ENCODE results near the gene BRD9.
A peak's percentile ranks its signal among the peaks of the same experiment; 100 is the strongest.
"Not testable (repeated sequence)": the region's sequence is repeated elsewhere in the genome, so short reads cannot be mapped to it uniquely, and the experiment has no call there.

The BRD9 gene

DNA sequence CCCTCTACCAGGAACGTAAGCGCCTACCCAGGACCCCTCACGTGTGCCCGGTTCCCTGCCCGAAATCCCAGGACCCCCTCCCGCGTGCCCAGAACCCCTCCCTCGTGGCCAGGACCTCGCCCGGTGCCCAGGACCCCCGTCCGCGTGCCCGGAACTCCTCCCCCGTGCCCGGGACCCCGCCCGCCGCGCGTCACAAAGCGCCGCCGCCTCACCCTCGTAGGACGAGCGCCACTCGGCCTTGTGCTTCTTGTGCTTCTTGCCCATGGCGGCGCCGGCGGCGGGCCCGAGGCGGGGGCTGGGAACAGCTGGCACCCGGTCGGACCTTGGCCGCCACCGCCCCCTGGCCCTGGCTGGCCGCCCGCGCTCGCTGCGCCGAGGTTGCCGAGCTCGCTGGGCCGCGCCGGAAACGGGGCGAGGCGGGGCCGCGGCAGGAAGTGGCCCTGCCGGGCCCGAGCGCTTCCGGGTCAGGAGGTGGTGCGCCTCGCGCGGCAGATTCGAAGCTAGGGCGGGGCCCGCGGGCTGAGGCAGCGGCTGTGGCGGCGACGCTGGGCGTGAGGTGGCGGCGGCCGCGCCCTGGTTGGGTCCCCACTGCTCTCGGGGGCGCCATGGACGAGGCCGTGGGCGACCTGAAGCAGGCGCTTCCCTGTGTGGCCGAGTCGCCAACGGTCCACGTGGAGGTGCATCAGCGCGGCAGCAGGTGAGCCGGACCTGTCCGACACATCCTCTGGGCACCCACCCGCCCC lies at the start of gene BRD9, which contains the start of gene TRIP13:
TSS of gene BRD9 (minus strand) at position 408 of the 743 bp plus-strand sequence. CDS start at position 264, 144 bp downstream.
TSS of gene TRIP13 (plus strand) at position 491 of the 743 bp plus-strand sequence. CDS start at position 606, 115 bp downstream.
- H3K36me3 Mint-ChIP-seq (ENCODE audit: low read depth), result peaks cover 49% of the 10 kb centered on the region
- H3K4me1 Mint-ChIP-seq (ENCODE audit: low read depth), result peaks cover 36% of the 10 kb centered on the region
- H3K27me3 Mint-ChIP-seq (ENCODE audit: low read depth), result no peaks in the 10 kb centered on the region
- peak within 1 kb of the TSS; percentile 92 for H3K4me3 Mint-ChIP-seq
- peak within 1 kb of the TSS; percentile 91 for H3K27ac Mint-ChIP-seq
- peak; percentile 88 for DNase-seq (ENCODE audit: low spot score)
- no peaks in the 10 kb centered on the region for H3K9me3 Mint-ChIP-seq

GRCh38 chr5:940741-941140 lies 48.1 kb upstream of the BRD9 start:
- Mint-ChIP-seq H3K27me3 (ENCODE audit: low read depth) (peaks cover 42% of the 10 kb centered on the region), H3K4me1 (ENCODE audit: low read depth) (peaks cover 31% of the 10 kb centered on the region)
- DNase-seq (ENCODE audit: low spot score); H3K36me3 Mint-ChIP-seq (ENCODE audit: low read depth); H3K27ac Mint-ChIP-seq; H3K9me3 Mint-ChIP-seq; H3K4me3 Mint-ChIP-seq: not testable (repeated sequence)

- Mint-ChIP-seq H3K27ac (no peak overlapping the region), H3K36me3 (ENCODE audit: low read depth) (no peaks in the 10 kb centered on the region), H3K4me3 (no peak overlapping the region), H3K27me3 (ENCODE audit: low read depth) (peaks cover 28% of the 10 kb centered on the region), H3K4me1 (ENCODE audit: low read depth) (peaks cover 28% of the 10 kb centered on the region), H3K9me3 (no peaks in the 10 kb centered on the region)
- DNase-seq (ENCODE audit: low spot score), result no peak
Observed at GRCh38 chr5:939368-939767, 46.8 kb upstream of the BRD9 start.

- no peak for DNase-seq (ENCODE audit: low spot score)
- Mint-ChIP-seq H3K9me3 (no peaks in the 10 kb centered on the region), H3K27ac (no peak overlapping the region), H3K4me3 (no peak overlapping the region), H3K36me3 (ENCODE audit: low read depth) (no peaks in the 10 kb centered on the region), H3K27me3 (ENCODE audit: low read depth) (peaks cover 14% of the 10 kb centered on the region), H3K4me1 (ENCODE audit: low read depth) (peaks cover 25% of the 10 kb centered on the region)
Observed at GRCh38 chr5:937151-937924, 44.7 kb upstream of the BRD9 start.

GRCh38 chr5:936149-937144 lies 43.8 kb upstream of the BRD9 start:
- H3K9me3 Mint-ChIP-seq, result no peaks in the 10 kb centered on the region
- no peak for DNase-seq (ENCODE audit: low spot score)
- no peak overlapping the region for H3K4me3 Mint-ChIP-seq
- H3K27ac Mint-ChIP-seq, result no peak overlapping the region
- peaks cover 22% of the 10 kb centered on the region for H3K4me1 Mint-ChIP-seq (ENCODE audit: low read depth)
- peaks cover 10% of the 10 kb centered on the region for H3K27me3 Mint-ChIP-seq (ENCODE audit: low read depth)
- H3K36me3 Mint-ChIP-seq (ENCODE audit: low read depth), result no peaks in the 10 kb centered on the region

- Mint-ChIP-seq H3K4me1 (ENCODE audit: low read depth) (peaks cover 18% of the 10 kb centered on the region), H3K36me3 (ENCODE audit: low read depth) (no peaks in the 10 kb centered on the region), H3K27ac (no peak overlapping the region), H3K4me3 (no peak overlapping the region), H3K27me3 (ENCODE audit: low read depth) (peaks cover 3% of the 10 kb centered on the region), H3K9me3 (no peaks in the 10 kb centered on the region)
- no peak for DNase-seq (ENCODE audit: low spot score)
Observed at GRCh38 chr5:935510-936084, 43.0 kb upstream of the BRD9 start.

DNA sequence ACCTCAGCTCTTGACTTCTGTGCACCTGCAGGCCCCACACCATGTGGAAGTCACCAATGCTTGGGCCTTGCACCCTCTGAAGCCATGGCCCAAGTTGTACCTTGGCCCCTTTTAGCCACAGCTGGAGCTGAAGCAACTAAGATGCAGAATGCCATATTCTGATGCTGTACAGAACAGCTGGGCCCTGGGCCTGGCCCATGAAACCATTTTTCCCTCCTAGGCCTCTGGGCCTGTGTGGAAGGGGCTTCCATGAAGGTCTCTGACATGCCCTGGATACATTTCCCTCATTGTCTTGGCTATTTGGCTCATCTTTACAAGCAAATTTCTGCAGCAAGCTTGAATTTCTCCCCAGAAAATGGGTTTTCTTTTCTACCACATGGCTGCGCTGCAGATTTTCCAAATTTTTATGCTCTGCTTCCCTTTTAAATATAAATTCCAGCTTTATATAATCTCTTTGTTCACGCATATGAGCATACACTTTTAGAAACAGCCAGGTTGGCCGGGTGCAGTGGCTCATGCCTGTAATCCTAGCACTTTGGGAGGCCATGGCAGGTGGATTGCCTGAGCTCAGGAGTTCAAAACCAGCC lies 41.9 kb upstream of the BRD9 start:
- not testable (repeated sequence) for H3K36me3 Mint-ChIP-seq (ENCODE audit: low read depth); H3K9me3 Mint-ChIP-seq; DNase-seq (ENCODE audit: low spot score); H3K4me3 Mint-ChIP-seq; H3K27ac Mint-ChIP-seq; H3K27me3 Mint-ChIP-seq (ENCODE audit: low read depth)
- peaks cover 18% of the 10 kb centered on the region for H3K4me1 Mint-ChIP-seq (ENCODE audit: low read depth)

DNA sequence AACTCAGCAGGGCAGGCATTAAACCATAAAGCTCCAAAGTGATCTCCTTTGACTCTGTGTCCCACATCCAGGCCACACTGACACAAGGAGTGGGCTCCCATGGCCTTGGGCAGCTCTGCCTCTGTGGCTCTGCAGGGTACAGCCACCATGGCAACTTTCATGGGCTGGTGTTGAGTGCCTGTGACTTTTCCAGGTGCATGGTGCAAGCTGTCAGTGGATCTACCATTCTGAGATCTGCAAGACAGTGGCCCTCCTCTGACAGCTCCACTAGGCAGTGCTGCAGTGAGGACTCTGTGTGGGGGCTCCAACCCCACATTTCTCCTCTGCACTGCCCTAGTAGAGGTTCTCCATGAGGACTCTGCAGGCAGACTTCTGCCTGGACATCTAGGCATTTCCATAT lies 41.4 kb upstream of the BRD9 start:
- H3K4me3 Mint-ChIP-seq; H3K9me3 Mint-ChIP-seq; H3K36me3 Mint-ChIP-seq (ENCODE audit: low read depth); H3K27ac Mint-ChIP-seq; H3K27me3 Mint-ChIP-seq (ENCODE audit: low read depth); DNase-seq (ENCODE audit: low spot score): not testable (repeated sequence)
- peaks cover 18% of the 10 kb centered on the region for H3K4me1 Mint-ChIP-seq (ENCODE audit: low read depth)

DNA sequence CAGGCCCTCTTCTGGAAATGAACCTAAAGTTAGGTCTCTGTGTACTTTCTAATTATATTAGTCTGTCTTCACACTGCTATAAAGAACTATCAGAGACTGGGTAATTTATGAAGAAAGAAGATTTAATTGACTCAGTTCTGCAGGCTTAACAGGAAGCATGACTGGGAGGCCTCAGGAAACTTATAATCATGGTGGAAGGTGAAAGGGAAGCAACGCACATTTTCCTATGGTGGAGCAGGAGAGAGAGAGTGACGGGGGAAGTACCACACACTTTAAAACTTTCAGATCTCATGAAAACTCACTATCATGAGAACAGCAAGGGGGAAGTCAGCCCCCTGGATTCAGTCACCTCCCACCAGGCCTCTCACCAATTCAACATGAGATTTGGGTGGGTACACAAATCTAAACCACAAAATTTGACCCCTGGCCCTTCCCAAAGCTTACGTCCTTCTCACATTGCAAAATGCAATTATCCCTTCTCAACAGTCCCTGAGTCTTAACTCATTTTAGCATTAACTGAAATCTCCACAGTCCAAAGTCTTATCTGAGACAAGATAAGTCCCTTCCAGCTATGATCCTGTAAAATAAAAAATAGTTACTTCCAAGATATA lies 40.8 kb upstream of the BRD9 start:
- no peak for DNase-seq (ENCODE audit: low spot score)
- Mint-ChIP-seq H3K4me1 (ENCODE audit: low read depth) (peaks cover 18% of the 10 kb centered on the region), H3K27ac (no peak overlapping the region), H3K4me3 (no peak overlapping the region), H3K36me3 (ENCODE audit: low read depth) (no peaks in the 10 kb centered on the region), H3K27me3 (ENCODE audit: low read depth) (no peaks in the 10 kb centered on the region), H3K9me3 (no peaks in the 10 kb centered on the region)

GRCh38 chr5:932628-933250 lies 40.1 kb upstream of the BRD9 start:
- Mint-ChIP-seq H3K27ac (no peak overlapping the region), H3K27me3 (ENCODE audit: low read depth) (peaks cover 2% of the 10 kb centered on the region), H3K36me3 (ENCODE audit: low read depth) (no peaks in the 10 kb centered on the region), H3K9me3 (no peaks in the 10 kb centered on the region), H3K4me3 (no peak overlapping the region), H3K4me1 (ENCODE audit: low read depth) (peaks cover 18% of the 10 kb centered on the region)
- no peak for DNase-seq (ENCODE audit: low spot score)

- no peak overlapping the region for H3K27ac Mint-ChIP-seq
- DNase-seq (ENCODE audit: low spot score), result no peak
- peaks cover 21% of the 10 kb centered on the region for H3K4me1 Mint-ChIP-seq (ENCODE audit: low read depth)
- H3K36me3 Mint-ChIP-seq (ENCODE audit: low read depth), result no peaks in the 10 kb centered on the region
- H3K9me3 Mint-ChIP-seq, result no peaks in the 10 kb centered on the region
- no peak overlapping the region for H3K4me3 Mint-ChIP-seq
- peaks cover 5% of the 10 kb centered on the region for H3K27me3 Mint-ChIP-seq (ENCODE audit: low read depth)
Observed at GRCh38 chr5:932151-932627, 39.6 kb upstream of the BRD9 start.

DNA sequence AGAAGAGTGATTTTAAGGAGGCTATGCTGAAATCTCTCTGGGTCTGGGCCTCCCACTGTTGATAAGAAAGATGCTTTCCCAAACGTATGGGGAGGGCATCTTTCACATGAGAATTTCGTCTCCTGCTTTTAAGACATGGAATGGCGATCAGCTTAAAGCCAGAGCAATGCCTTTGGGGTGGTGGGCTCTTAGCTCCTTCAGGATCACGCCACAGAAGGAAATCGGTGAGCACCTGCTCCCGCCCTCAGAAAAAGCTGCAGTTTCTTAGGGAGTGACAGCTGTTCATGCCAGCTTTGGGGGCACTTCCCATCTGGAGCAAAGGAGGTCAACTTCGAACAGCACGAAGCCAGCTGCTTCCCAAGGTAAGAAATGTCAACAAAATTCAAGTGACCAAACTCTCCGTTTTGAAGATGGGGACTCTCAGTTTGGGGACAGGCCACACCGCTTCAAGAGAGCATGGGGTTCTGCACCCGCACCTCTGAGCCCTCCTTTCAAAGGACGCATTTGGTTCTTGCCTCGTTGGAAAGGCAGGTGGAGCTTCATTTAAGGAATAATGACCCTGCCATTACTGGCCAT lies 39.1 kb upstream of the BRD9 start:
- DNase-seq (ENCODE audit: low spot score), result no peak
- H3K4me1 Mint-ChIP-seq (ENCODE audit: low read depth), result peaks cover 21% of the 10 kb centered on the region
- H3K27ac Mint-ChIP-seq, result no peak overlapping the region
- H3K9me3 Mint-ChIP-seq, result no peaks in the 10 kb centered on the region
- H3K4me3 Mint-ChIP-seq, result no peak overlapping the region
- H3K36me3 Mint-ChIP-seq (ENCODE audit: low read depth), result no peaks in the 10 kb centered on the region
- H3K27me3 Mint-ChIP-seq (ENCODE audit: low read depth), result peaks cover 5% of the 10 kb centered on the region
